Left lung (tissue), 10 donors: ENCODE measurements around the gene DTNA. TPM values are rescaled to one million over a fixed set of nuclear protein-coding genes. Genes with fewer than 3 reads are reported as not detected.

ENCODE experiments used
- ATAC-seq: fragments of 200-7000 bp; cut with Tn5 transposase; one replicate; pipeline ENCODE4 v1.9.1; 2020; ENCODE audit warnings: moderate library complexity
- DNase-seq, 4 donors: peaks; one replicate each; pipeline ENCODE4 v3.0.0-alpha.2; 2013 to 2020
- H3K27ac ChIP-seq, 2 donors: fragments of 200-600 bp; sonication (generic) in 1 of 2; one replicate each; pipeline versions ENCODE4 v1.5.0 to v1.8.0; 2020 to 2021
- H3K27me3 ChIP-seq, 2 donors: fragments of 200-600 bp; sonication (generic) in 1 of 2; one replicate each; pipeline versions ENCODE4 v1.5.0 to v1.8.0; 2020 to 2021
- H3K36me3 ChIP-seq, 2 donors: fragments of 200-600 bp; sonication (generic) in 1 of 2; one replicate each; pipeline versions ENCODE4 v1.5.0 to v1.8.0; 2020 to 2021
- H3K4me1 ChIP-seq, 2 donors: fragments of 200-600 bp; one replicate each; pipeline ENCODE4 v1.8.0; 2021
- H3K4me3 ChIP-seq, 2 donors: fragments of 200-600 bp; sonication (generic) in 1 of 2; one replicate each; pipeline versions ENCODE4 v1.5.0 to v1.8.0; 2020 to 2021; ENCODE audit warnings: mild to moderate bottlenecking in 1 of 2
- H3K9me3 ChIP-seq, 2 donors: fragments of 200-600 bp; sonication (generic) in 1 of 2; one replicate each; pipeline versions ENCODE4 v1.5.0 to v1.8.0; 2020 to 2021
- intact Hi-C, 2 donors: fragments of 100-400 bp; cut with DNase I; formaldehyde crosslinking; loops; one replicate each; pipeline versions ENCODE4 v1.11.2 to v1.14.2; 2022
- polyA plus RNA-seq, 6 donors: library from polyadenylated mRNA; unstranded; fragments of 120-200 nt; gene quantifications; one replicate each; pipeline ENCODE4 v1.2.1, GENCODE V29; 2013; ENCODE audit not compliant: insufficient read length in 6 of 6
- total RNA-seq, 2 donors: library from RNA; stranded (reverse); fragmentation: NEBNext Ultra II Directional; extraction: Animal tissue kit (Norgen Biotek cat#: 25700); gene quantifications; one replicate each; pipeline ENCODE4 v1.2.1, GENCODE V29; 2021
- TF ChIP-seq, protein P1 (sequence below), 2 donors: fragments of 200-600 bp; sonication (generic) in 1 of 2; IDR thresholded peaks; one replicate each; pipeline versions ENCODE4 v1.5.0 to v1.8.0; 2021; ENCODE audit warnings: antibody characterized with exemption in 2 of 2
- donor health status: DM: no; HTN: yes; CAD: no.
- donor health status: DM: no; HTN: no; CAD: no.

Gene DTNA
- total and polyA plus RNA-seq, 8 donors: 3.7 to 13.1 (median 11.2) TPM

DNA sequence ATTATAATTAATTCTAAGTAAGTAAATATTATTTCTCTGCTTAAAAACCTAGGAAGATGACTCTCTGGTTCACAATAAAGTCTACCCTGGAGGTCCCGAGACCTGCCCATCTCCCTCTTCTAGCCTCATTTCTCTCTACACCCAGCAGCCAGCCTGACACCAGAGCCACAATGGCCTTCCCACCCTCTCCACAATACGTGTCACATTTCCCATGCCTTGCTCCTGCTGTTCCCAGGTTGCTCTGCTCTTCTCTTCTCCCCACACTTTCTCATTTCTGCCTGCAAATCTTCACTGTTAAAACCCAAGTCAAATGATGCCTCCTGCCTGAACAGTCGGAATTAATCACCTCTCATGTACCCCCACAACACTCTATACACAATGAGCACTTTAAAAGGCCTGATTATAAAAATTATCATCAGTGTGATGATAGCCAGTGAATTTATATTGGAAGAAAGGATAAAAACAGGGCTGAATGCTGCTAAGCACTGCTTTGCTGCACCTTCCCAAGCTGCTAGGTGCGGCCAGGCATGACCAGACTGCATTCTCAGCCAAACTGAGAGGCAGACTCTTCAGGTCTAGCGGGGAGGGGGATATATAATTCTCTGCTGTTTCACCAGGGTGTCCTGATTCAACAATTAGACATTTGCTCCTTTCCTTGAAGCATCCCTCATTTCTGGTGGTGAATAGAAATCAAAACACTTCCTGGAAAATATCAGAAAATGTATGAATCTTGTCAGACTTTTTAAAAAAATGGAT, 160.6 kb downstream of the DTNA start:
- TF ChIP-seq, protein P1, sequence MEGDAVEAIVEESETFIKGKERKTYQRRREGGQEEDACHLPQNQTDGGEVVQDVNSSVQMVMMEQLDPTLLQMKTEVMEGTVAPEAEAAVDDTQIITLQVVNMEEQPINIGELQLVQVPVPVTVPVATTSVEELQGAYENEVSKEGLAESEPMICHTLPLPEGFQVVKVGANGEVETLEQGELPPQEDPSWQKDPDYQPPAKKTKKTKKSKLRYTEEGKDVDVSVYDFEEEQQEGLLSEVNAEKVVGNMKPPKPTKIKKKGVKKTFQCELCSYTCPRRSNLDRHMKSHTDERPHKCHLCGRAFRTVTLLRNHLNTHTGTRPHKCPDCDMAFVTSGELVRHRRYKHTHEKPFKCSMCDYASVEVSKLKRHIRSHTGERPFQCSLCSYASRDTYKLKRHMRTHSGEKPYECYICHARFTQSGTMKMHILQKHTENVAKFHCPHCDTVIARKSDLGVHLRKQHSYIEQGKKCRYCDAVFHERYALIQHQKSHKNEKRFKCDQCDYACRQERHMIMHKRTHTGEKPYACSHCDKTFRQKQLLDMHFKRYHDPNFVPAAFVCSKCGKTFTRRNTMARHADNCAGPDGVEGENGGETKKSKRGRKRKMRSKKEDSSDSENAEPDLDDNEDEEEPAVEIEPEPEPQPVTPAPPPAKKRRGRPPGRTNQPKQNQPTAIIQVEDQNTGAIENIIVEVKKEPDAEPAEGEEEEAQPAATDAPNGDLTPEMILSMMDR (IDR thresholded peaks at IDR 0.05): no peak
- Histone ChIP-seq H3K4me3 (no peak overlapping the region), H3K9me3 (no peaks in the 10 kb centered on the region), H3K36me3 (no peaks in the 10 kb centered on the region), H3K27ac (no peak overlapping the region), H3K27me3 (no peaks in the 10 kb centered on the region), H3K4me1 (no peaks in the 10 kb centered on the region)
- ATAC-seq: no peak
- intact Hi-C loops: no loop called here
- no peak for DNase-seq

DNA sequence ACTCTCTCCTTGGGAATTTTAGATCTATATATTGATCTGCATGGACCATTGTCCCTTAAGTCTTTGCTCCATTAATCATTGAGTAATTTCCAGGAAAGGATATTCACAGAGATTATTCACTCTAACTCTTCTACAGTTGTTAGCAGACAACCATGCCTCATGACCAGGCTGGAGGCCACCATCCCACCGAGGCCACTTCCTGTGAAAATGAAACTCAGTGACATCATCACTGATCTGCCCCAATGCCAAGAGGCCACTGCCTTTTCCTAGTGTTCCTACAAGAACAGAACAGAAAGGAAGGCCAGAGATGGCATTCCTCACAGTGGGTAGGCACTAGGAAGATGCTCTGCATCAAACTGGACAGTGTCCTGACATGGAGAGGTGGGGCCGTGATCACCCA, 161.3 kb downstream of the DTNA start:
- H3K4me1 ChIP-seq: no peaks in the 10 kb centered on the region
- intact Hi-C loops: no loop called here
- no peak overlapping the region for H3K27ac ChIP-seq
- H3K9me3 ChIP-seq: no peaks in the 10 kb centered on the region
- H3K4me3 ChIP-seq: no peak overlapping the region
- H3K36me3 ChIP-seq: no peaks in the 10 kb centered on the region
- TF ChIP-seq, protein P1 (IDR thresholded peaks at IDR 0.05): no peak
- no peaks in the 10 kb centered on the region for H3K27me3 ChIP-seq
- DNase-seq: no peak
- ATAC-seq: no peak

DNA sequence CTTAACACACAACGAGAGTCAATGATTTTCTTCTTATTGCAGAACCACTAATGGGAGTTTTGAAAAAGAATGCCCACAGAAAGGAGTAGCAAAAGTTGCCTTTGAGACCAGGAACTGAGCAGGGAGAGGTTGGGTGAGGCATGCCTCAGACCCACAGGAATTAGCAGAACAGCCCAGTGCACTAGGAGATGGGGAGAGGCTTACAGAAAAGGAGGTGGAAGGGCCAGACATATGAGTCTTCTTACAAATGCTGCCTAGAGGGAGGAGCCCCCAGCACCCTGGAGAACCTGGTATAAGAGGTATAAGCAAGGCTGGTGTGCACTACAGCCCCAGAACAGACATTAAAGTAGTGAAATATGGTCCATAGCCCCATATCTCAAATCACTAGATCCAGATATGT, 162.0 kb downstream of the DTNA start:
- H3K27ac ChIP-seq: no peak overlapping the region
- no peaks in the 10 kb centered on the region for H3K27me3 ChIP-seq
- H3K4me3 ChIP-seq: no peak overlapping the region
- TF ChIP-seq, protein P1 (IDR thresholded peaks at IDR 0.05): no peak
- no peaks in the 10 kb centered on the region for H3K4me1 ChIP-seq
- intact Hi-C loops: no loop called here
- DNase-seq: no peak
- no peaks in the 10 kb centered on the region for H3K9me3 ChIP-seq
- no peak for ATAC-seq
- H3K36me3 ChIP-seq: no peaks in the 10 kb centered on the region

DNA sequence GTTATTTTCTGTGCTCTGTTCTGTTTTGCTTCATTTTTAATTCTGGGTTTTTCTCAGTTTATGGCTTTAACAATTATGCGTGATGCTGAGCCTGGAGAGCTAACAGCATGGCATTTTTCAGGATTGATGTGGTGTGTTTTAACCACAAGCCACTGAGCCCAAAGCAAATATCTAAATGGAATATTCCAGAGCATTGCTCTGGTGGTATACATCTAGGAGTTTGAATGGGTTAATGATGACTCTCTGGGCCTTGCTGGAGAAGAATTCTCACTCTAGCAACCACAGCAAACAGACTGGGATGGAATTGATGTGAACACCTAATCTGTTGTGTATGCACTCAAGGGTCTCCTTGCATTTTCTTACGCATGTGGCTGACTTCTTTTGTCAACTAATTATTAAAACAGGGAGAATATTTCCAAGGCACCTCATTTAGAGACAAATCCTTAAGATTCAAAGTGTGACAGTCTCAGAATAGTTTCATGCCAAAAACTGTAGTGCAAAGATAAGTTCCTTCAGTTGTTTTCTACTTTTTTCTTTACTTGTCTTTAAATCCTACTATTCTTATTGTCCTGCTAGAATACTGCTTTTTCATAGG, 164.0 kb downstream of the DTNA start:
- H3K36me3 ChIP-seq: no peaks in the 10 kb centered on the region
- no peak for ATAC-seq
- DNase-seq: peak in 2 of 4 donors; percentile 84 to 85
- TF ChIP-seq, protein P1 (IDR thresholded peaks at IDR 0.05): no peak
- no peaks in the 10 kb centered on the region for H3K27me3 ChIP-seq
- no peaks in the 10 kb centered on the region for H3K4me1 ChIP-seq
- no peak overlapping the region for H3K4me3 ChIP-seq
- intact Hi-C loops: no loop called here
- no peak overlapping the region for H3K27ac ChIP-seq
- H3K9me3 ChIP-seq: no peaks in the 10 kb centered on the region

DNA sequence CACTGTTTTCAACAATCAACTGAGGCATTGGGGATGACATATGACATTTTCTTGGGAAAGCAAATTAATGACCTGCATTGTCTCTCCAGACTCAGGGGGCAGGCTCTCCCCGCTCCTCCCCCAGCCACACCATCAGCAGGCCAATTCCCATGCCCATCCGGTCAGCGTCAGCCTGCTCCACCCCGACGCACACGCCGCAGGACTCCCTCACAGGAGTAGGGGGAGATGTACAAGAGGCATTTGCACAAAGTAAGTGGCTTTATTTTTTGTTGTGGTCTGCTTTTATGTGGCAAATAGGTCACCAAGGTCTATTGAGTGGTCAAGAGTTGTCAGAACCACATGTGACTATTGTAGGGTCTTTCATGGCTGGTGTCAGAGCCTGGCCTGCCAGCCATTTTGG, 165.1 kb downstream of the DTNA start:
- Histone ChIP-seq H3K9me3 (no peaks in the 10 kb centered on the region), H3K4me3 (no peak overlapping the region), H3K27me3 (no peaks in the 10 kb centered on the region), H3K4me1 (no peaks in the 10 kb centered on the region), H3K36me3 (no peaks in the 10 kb centered on the region), H3K27ac (no peak overlapping the region)
- ATAC-seq (no peak), DNase-seq (no peak)
- TF ChIP-seq, protein P1 (IDR thresholded peaks at IDR 0.05): no peak
- intact Hi-C loops: no loop called here
